CD4-positive, alpha-beta T cell treated with Interleukin-6 for 4 hours (primary cell): ENCODE data around the gene TAF3.
A peak's percentile ranks its signal among the peaks of the same experiment; 100 is the strongest.

Experiments used
- DNase-seq: peaks from one replicate; pipeline ENCODE4 v3.0.0-alpha.2; 2020; ENCODE audit warnings: mixed read lengths

The TAF3 gene

GRCh38 chr10:7813481-7813880 is 4.8 kb upstream of the TAF3 start:
- DNase-seq: no peak

- DNase-seq: no peak
Observed at GRCh38 chr10:7817576-7817975, 729 bp upstream of the TAF3 start.

DNA sequence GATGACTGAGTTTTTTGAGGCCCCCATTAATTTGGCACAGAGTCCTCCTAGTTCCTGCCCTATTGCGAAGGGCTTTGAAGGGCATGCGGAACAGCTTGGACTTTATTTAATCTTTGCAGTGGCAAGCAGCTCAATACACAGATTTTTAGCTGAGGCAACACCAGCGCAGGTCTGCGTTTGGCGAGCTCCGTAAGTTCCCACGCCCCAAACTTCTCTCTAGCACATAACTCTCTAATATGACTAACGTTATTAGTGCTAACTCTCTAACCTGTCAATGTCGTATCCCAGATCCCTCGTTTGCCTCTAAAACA is 366 bp upstream of the TAF3 start:
- DNase-seq: no peak

DNA sequence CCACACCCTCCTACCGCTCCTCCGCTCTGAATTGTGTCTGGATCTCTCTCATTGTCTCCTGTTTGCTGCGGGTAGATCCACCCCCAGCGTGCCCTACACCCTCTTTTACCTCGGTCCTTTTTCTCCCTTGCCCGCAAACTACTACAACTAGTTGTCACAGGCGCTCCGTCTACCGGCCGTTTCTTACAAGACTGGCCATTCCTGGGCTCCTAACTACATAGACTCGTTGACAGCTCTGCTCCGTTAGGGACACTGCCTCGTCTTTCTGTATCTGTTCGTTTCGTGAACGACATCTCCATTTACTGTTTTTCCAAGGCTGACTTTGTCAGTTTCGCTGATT is 786 bp downstream of the TAF3 start:
- DNase-seq: peak; percentile 19

DNA sequence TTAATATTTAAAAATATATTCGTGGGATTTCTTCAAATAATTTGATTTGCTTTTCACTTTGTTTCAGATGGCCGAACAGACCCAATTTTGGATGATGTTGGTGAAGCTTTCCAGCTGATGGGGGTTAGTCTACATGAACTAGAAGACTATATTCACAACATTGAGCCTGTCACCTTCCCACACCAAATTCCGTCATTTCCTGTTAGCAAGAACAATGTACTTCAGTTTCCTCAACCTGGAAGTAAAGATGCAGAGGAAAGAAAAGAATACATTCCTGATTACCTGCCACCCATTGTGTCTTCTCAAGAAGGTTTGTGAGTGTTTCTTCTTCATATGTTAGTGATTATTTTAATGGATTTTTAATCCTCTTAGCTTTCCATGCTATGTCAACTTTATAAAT is 5.9 kb downstream of the TAF3 start:
- no peak for DNase-seq

DNA sequence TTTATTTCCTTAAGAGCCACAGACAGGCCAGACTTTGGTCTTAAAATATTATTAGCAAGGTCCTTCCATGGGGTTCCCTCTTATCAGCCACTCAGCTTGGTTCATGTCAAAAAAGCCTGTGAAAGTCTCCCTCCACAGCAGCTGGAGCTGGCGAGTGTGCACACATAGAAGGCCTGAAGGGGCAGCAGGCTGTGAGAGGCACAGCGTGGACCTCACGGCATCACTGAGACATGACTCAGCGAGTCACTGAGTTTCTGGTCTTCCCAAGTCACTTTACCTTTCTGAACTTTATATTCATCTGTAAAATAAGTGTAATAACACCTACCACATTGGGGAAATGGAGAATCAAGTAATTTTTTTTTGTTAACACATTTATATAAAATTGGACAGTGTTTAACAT is 8.7 kb downstream of the TAF3 start:
- DNase-seq: no peak

DNA sequence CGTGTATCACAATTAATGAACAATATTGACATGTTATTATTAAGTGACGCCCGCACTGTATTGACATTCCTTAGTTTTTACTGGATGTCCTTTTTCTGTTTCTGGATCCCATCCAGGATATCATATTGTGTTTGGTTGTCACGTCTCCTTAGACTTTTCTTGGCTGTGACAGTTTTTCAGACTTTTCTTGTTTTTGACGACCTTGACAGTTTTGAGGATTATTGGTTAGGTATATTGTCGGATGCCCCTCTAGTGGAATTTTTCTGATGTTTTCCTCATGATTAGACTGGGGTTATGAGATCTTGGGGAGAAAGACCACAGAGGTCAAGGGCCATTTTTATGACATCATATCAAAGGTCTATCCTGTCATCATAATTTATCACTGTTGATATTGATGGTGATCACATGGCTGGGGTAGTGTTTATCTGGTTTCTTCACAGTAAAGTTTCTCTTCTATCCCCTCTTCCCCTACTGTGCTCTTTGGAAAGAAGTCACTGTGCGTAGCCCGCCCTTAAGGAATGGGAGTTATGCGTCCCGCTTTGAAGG is 11.1 kb downstream of the TAF3 start:
- no peak for DNase-seq

DNA sequence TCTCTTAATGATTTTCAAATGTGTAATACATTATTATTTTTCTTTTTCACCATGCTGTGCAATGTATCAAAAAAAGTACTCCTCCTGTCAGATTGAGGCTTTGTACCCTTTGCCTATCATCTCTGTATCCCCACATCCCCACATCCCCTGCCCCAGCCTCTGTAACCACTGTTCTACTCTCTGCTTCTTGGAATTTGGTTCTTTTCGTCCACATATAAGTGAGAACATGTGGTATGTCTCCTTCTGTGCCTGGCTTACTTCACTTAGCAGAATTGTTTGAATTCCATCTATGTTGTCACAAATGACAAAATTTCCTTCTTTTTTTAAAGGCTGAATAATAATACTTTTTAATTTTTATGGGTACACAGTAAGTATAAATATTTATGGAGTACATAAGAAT is 13.8 kb downstream of the TAF3 start:
- DNase-seq: no peak

DNA sequence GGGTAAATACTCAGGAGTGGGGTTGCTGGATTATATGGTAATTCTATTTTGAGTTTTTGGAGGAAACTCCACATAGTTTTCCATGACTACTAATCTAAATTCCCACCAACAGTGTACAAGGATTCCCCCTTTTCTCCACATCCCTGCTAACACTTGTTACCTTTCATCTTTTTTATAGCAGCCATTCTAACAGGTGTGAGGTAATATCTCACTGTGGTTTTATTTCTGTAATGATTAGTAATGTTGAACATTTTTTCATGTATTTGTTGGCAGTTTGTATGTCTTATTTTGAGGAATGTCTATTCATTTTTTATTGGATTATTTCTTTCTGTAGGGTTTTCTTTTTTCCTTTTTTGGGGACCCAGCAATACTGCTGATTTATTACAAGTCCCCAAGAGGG is 14.9 kb downstream of the TAF3 start:
- no peak for DNase-seq

- no peak for DNase-seq
Observed at GRCh38 chr10:7834262-7834661, 16.0 kb downstream of the TAF3 start.

GRCh38 chr10:7836571-7836970 is 18.3 kb downstream of the TAF3 start:
- DNase-seq: no peak

DNA sequence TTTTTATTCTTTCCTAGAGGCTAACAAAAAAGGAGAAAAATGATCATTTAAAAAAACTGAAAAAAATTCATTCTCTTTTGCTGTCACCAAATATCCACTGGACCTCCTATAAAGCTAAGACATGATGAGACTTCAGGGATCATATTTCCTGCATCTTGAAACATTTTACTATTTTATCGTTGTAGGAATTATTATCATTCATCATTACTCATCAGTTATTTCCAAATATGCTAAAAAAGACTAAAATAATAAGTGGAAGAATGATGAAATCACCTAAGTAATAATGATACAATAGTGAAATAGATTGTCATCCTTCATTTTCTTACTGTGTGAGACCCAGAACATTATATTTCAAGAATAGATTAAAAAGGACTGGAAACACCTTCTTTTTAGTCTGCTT is 28.3 kb downstream of the TAF3 start:
- no peak for DNase-seq

DNA sequence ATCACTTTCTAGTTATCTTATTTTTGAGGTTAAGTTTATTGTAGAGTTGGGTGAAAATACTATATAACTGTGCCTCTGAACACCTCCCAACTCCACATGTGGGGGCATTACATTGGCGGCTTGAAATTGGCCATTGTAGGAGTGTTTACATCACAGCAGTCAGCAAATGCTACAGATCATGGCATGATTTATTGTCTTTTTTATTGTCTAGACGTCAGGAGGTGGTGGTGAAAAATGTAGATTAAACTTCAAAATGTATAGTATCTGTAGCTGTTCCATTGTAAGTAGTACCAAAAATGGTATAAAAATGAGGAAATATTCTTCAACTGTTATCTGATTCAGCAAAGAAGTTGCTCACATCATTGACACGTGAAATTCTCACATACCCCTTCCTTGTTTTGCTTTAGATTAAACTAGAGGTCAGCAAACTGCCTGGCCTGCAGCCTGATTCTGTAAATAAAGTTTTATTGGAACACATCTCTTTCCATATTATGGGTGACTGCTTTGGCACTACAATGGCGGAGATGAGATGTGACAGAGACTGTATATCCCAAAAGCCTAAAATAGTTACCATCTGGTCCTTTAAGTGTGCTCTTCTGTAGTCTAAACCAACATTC is 35.0 kb downstream of the TAF3 start:
- DNase-seq: no peak

DNA sequence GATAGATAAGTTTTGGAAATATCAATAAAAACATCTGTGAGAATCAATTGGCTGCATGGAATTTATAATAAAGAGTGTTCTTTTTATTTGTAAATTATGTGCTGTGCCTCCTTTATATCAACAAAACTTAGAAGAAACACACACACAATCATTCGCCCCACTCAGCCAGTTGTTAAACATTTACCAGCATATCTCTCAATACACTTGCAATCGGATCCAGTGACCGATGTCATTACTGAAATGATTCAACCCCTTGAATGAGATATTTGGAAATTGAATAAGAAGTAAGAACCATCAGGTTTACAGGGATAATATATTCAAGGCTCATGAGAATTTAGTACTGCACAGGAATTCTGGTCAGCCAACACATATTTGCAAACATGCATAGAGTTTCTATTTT is 35.6 kb downstream of the TAF3 start:
- no peak for DNase-seq

DNA sequence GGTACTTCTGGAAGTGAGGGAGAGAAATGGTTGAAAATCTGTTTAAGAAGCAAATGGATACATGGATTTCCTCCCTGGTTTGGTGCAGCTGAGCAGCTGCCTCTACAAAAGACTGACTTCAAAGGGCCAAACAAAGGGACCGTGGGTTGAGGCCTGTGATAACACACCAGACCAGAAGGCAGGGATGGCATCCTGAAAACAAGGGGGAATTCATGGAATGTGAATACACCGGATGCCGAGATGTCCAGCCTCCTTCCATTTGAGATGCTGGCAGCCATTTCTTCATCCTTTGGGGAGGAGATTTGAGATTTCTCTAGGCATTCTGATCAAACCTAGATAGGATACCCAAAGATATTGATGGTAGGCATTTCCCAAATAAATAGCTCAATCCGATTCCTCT is 36.9 kb downstream of the TAF3 start:
- no peak for DNase-seq

DNA sequence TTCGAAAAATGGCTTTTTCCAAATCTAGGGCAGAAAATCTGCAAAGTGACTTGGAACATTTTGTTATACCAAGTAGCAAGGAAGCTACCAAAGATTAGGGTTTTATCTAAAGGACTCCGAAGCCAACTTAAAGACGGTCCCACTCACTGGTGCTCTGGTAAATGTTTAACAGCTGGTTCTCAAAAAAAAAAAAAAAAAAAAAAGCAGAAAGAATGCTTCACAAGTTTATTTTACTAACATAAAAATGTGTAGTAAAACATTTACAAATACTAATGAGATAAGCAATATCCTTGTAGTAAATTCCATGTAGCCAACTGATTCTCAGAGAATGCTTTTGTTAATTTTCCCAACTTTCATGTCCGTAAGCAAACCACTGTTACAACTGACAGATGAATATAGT is 38.4 kb downstream of the TAF3 start:
- no peak for DNase-seq

DNA sequence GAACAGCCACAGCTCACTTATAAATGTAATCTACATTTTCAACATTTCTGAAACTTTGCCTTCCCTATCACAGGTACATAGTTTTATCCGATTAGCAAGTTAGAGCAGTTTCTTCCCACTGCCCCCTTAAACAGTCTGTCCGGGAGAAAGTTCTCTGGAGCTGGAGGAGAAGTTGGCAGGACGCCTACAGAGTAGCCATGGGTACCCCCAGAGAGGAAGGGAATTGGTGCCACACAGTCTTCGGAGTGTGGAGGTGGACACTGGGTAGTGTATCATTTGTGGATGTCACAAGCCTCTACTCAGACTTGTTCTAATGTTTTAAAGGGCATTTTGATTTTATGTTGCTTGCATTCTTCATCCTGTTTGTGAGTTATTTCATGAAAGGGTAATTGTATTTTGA is 39.0 kb downstream of the TAF3 start:
- DNase-seq: no peak

- DNase-seq: no peak
Observed at GRCh38 chr10:7861509-7862120, 43.3 kb downstream of the TAF3 start.

GRCh38 chr10:7862121-7862514 is 43.8 kb downstream of the TAF3 start:
- no peak for DNase-seq

DNA sequence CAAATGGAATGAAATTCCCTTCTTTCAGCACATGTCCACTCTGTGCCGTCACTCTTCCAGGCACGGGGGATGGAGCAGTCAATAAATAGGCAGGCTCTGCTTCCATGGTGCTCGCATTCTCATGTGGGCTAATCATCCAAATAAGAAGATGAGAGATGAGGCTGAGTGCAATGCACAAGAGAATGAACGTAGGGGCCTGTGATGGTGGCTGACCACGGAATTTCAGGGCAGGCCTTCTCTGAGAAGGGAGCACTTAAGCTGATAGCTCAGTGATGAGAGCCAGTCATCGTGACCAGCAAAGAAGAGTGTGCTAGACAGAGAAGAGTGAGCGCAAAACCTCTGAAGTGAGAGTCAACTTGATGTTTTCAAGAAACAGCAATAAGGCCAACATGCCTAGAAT is 47.9 kb downstream of the TAF3 start:
- no peak for DNase-seq

GRCh38 chr10:7872041-7872442 is 53.7 kb downstream of the TAF3 start:
- DNase-seq: no peak

DNA sequence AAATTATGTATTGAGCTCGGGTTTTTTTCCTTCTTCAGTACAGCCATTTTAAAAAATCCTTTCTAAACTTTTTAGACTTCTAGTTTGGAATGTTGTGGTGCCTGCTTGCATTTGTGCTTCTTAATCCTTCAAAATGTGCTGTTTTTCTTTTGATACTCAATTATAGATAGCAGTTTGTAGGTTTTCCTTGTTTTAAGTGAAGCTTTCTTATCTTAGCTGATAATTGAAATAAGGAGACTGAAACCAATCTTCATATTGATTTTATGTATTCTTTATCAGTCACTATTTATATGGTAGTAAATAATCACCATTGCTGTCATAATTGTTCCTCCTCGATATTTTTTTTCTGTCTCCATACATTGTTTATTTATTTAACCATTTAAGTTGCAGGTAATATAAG is 56.6 kb downstream of the TAF3 start:
- no peak for DNase-seq

DNA sequence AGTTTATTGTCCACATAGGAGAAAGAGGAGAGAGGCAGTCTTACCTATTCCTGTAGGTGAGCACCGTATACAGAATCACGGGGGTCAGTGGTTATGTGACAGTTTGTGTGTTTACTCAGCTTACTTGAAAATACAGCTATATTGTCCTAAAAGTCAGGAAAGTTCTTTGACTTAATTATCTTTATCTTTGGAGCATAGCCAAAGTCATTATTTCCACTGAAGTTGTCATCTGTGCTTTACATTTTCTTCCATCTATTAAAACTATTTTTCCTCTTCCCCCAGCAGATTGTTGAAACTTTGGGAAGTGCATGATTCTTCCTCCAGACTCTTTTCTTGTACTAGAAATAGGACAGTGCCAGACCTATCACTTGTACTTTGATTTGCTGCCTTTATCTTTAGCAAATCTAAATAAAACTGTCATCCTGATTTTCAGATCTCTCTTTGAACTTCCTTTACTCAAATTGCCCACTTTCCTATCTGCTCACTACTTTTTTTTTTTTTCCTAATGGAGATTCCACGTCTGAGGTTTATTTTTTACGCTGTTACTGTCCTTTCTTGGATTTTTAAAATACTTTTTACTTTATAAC is 58.3 kb downstream of the TAF3 start:
- DNase-seq: no peak

DNA sequence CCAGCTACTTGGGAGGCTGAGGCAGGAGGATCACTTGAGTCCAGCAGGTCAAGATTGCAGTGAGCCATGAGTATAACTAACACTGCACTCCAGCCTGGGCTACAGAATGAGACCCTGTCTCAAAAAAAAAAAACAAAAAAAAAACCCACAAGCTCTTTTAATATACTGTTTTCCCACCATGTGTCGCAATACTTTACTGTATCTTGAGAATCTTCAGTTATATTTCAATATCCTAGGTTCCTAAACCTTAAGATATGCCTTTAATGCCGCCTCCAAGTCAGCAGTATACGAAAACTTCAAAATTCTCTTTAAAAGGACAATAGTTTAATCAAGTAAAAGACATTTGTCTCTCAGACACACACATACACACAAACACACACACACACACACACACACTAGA is 62.8 kb downstream of the TAF3 start:
- DNase-seq: no peak

DNA sequence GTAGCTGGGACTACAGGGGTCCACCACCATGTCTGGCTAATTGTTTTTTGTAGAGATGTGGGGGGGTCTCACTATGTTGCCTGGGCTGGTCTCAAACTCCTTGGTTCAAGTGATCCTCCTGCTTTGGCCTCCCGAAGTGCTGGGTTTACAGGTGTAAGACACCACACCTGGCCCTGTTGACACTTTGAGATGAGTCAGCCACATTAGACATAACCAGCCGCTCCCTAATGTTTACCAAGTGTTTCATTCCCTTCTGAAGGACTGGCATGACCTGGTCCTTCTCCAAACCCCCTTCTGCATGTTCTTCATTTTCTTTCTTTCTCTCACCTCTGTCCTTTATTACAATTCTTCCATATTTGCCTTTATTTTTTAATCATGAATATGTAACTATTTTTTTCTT is 67.8 kb downstream of the TAF3 start:
- no peak for DNase-seq
